HG03571 (cell line): ENCODE results near the gene PHLDA2.

Source experiments
- ATAC-seq: cut with Tn5 transposase; IDR thresholded peaks from one replicate; pipeline ENCODE4 v1.9.1; 2021; ENCODE audit not compliant: unreplicated experiment

PHLDA2 gene

GRCh38 chr11:2928605-2929530, at the start of gene PHLDA2:
PHLDA2 (minus strand) TSS chr11:2929420; CDS start chr11:2929364, 56 bp downstream.
- no peak for ATAC-seq

GRCh38 chr11:2977113-2977512, 47.9 kb upstream of the PHLDA2 start:
- no peak for ATAC-seq

GRCh38 chr11:2976294-2977063, 47.3 kb upstream of the PHLDA2 start:
- no peak for ATAC-seq

GRCh38 chr11:2975594-2975993, 46.4 kb upstream of the PHLDA2 start:
- no peak for ATAC-seq

GRCh38 chr11:2974272-2974671, 45.1 kb upstream of the PHLDA2 start:
- ATAC-seq: no peak

- no peak for ATAC-seq
Observed at GRCh38 chr11:2968341-2968900, 39.2 kb upstream of the PHLDA2 start.

GRCh38 chr11:2964782-2965181, 35.6 kb upstream of the PHLDA2 start:
- no peak for ATAC-seq

- ATAC-seq: no peak
Observed at GRCh38 chr11:2963761-2964160, 34.5 kb upstream of the PHLDA2 start.

GRCh38 chr11:2963112-2963754, 34.0 kb upstream of the PHLDA2 start:
- ATAC-seq: no peak

- no peak for ATAC-seq
Observed at GRCh38 chr11:2961080-2961479, 31.9 kb upstream of the PHLDA2 start.

GRCh38 chr11:2960139-2960538, 30.9 kb upstream of the PHLDA2 start:
- no peak for ATAC-seq

- no peak for ATAC-seq
Observed at GRCh38 chr11:2958251-2958650, 29.0 kb upstream of the PHLDA2 start.

- ATAC-seq: no peak
Observed at GRCh38 chr11:2955906-2956476, 26.8 kb upstream of the PHLDA2 start.

- no peak for ATAC-seq
Observed at GRCh38 chr11:2954263-2954662, 25.0 kb upstream of the PHLDA2 start.

GRCh38 chr11:2952290-2952689, 23.1 kb upstream of the PHLDA2 start:
- no peak for ATAC-seq

- no peak for ATAC-seq
Observed at GRCh38 chr11:2951231-2952110, 22.3 kb upstream of the PHLDA2 start.

GRCh38 chr11:2950825-2951224, 21.6 kb upstream of the PHLDA2 start:
- no peak for ATAC-seq

GRCh38 chr11:2949920-2950319, 20.7 kb upstream of the PHLDA2 start:
- no peak for ATAC-seq

- no peak for ATAC-seq
Observed at GRCh38 chr11:2947744-2948143, 18.5 kb upstream of the PHLDA2 start.

- no peak for ATAC-seq
Observed at GRCh38 chr11:2945757-2946287, 16.6 kb upstream of the PHLDA2 start.
